ENCODE data around the gene ERN1. TPM values are rescaled to one million over a fixed set of nuclear protein-coding genes. Genes with fewer than 3 reads are reported as not detected.

Gene ERN1
- total RNA-seq, 4 donors from 2014 or later, result 14.6 to 54.4 (median 30.4) TPM

DNA sequence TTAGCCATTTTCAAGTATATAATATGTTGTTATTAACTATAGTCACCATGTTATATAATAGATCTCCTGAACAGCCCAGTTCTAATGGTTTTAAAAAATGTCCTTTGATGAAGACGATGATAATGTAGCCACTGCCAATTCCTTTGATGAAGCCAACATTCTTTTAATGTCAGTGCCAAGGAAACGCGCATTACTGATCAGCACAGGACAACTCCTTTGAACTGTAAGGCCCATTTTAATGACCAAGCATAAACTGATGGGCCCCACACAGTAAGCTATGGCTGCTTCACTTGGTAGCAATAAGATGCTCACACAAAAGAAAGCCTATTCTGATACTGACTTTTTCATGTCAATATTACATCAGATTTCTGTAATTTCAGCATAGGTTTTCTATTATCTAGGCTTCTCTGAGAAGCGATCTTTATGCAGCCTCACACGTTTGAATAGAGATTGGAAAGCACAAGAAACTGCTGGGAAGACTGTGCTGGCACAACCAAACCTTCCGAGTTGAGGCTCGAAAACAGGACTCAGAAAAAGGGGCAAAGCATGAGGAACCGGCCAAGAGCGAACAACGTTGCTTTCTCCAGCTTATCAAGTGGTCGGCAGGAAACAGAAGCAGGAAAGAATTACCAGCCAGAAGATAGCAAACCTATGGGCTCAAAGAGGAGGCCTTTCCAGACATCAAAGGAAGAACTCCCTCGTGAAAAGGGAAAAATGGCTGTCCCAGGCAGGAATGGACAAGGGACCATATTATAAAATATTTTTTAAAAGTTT, 19.4 kb downstream of the ERN1 start:
- no peak for DNase-seq (ENCODE audit: low spot score)
- TF ChIP-seq, protein P1, sequence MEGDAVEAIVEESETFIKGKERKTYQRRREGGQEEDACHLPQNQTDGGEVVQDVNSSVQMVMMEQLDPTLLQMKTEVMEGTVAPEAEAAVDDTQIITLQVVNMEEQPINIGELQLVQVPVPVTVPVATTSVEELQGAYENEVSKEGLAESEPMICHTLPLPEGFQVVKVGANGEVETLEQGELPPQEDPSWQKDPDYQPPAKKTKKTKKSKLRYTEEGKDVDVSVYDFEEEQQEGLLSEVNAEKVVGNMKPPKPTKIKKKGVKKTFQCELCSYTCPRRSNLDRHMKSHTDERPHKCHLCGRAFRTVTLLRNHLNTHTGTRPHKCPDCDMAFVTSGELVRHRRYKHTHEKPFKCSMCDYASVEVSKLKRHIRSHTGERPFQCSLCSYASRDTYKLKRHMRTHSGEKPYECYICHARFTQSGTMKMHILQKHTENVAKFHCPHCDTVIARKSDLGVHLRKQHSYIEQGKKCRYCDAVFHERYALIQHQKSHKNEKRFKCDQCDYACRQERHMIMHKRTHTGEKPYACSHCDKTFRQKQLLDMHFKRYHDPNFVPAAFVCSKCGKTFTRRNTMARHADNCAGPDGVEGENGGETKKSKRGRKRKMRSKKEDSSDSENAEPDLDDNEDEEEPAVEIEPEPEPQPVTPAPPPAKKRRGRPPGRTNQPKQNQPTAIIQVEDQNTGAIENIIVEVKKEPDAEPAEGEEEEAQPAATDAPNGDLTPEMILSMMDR (IDR thresholded peaks at IDR 0.05), result no peak
- ATAC-seq (ENCODE audit: low FRiP score), result no peak

DNA sequence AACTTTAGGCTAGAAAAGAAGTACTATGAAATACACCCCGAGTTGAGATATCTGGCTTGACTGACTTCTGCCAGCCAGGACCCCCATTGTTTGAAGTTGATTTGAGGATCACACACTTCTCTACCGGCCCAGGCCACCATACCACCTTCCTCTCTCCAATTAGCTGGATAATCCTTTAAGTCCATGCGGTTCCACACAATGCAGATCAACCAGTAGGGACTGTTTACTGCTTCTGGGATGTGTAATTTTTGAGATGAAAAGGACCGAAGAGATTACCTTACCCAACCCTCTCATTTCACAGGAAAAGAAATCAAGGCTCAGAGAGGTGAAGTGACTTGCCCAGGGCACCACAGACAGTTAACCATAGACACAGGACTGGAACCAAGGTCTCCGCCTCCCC, 20.5 kb downstream of the ERN1 start:
- no peak for ATAC-seq (ENCODE audit: low FRiP score)
- DNase-seq (ENCODE audit: low spot score), result no peak
- TF ChIP-seq, protein P1 (IDR thresholded peaks at IDR 0.05), result no peak

DNA sequence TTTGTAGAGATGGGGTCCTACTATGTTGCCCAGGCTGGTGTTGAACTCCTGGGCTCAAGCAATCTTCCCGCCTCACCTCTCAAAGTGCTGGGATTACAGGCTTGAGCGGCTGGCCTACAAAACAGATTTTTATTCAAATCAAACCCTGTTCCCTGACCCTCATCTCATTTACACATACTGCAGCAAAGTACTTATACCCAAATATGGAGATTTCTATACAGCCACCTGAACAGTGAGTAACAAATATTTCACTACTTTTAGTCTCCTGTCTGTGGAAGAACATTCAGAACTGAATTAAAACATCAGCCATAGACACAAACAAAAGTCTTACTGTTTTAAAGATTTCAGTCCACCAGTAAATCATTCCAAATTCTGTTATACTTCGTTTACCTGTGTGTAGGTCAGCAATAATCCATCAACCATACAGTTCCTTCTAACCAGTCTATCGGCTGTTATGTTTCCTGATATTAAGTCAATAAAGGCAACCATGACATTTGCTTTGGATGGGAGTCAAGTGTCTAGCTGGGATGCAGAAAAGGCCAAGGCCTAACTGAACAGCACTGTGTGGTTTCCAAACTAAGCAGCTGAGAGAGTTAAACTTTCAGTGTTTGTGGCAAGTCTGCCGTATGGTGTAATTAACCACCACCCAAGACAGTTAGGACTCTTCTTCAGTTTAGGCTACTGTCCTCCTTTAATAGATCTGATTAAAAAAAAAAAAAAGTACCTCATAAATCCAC, 22.3 kb downstream of the ERN1 start:
- DNase-seq (ENCODE audit: low spot score), result no peak
- TF ChIP-seq, protein P1 (IDR thresholded peaks at IDR 0.05), result no peak
- no peak for ATAC-seq (ENCODE audit: low FRiP score)

DNA sequence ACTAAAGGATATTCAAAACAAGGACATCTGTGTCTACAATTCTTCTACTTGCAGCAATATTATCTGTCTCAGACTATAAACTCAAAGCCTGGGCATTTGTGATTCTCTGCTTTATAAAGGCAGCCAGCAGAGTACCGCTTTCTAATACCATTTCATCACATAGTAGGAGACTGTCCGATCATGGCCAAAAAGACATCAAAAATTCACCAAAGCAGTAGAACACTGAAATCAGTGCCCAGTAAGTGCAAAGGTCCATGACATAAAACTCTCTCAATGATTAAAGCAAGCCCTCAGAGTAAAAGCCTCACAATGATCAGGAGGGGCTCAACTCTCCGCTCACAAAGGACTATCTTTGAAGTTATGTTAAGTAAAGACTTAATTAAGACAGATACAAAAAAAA, 23.0 kb downstream of the ERN1 start:
- ATAC-seq (ENCODE audit: low FRiP score), result no peak
- DNase-seq (ENCODE audit: low spot score), result no peak
- TF ChIP-seq, protein P1 (IDR thresholded peaks at IDR 0.05), result no peak

DNA sequence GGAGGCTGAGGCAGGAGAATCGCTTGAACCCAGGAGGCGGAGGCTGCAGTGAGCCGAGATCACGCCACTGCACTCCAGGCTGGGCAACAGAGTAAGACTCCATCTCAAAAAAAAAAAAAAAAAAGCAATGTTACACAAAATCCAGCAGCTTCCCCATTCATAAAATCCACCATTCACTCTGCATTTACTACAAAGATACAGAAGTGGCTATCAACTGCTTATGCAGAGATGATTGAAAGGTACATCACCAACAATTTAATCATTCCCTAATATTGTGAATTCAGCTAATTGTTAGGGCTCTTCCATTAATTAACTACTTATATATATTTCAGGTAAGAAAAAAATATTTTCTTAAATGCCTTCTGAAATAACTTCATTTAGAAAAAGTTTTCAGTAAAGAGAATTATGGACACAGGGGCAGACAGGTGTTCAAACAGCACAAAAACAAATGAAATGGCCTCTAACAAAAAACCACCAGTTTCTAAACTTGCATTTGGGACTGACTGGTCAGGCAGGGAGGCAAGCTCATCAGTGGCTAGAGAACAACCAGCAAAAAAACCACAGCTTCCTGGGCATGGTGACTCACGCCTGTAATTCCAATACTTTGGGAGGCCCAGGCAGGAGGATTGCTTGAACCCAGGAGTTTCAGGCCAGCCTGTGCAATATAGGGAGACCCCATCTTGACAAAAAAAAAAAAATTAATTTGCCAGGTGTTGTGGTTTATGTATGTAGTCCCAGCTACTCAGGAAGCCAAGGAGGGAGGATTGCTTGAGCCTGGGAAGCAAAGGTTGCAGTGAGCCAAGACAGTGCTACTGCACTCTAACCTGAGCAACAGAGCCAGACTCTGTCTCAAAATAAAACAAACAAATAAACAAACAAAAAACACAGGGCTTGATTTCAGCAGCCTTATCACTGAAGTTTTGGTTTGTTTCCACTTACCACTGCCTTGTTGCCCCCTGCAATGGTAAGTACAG, 26.3 kb downstream of the ERN1 start:
- TF ChIP-seq, protein P1 (IDR thresholded peaks at IDR 0.05), result no peak
- ATAC-seq (ENCODE audit: low FRiP score) (no peak), DNase-seq (ENCODE audit: low spot score) (no peak)

DNA sequence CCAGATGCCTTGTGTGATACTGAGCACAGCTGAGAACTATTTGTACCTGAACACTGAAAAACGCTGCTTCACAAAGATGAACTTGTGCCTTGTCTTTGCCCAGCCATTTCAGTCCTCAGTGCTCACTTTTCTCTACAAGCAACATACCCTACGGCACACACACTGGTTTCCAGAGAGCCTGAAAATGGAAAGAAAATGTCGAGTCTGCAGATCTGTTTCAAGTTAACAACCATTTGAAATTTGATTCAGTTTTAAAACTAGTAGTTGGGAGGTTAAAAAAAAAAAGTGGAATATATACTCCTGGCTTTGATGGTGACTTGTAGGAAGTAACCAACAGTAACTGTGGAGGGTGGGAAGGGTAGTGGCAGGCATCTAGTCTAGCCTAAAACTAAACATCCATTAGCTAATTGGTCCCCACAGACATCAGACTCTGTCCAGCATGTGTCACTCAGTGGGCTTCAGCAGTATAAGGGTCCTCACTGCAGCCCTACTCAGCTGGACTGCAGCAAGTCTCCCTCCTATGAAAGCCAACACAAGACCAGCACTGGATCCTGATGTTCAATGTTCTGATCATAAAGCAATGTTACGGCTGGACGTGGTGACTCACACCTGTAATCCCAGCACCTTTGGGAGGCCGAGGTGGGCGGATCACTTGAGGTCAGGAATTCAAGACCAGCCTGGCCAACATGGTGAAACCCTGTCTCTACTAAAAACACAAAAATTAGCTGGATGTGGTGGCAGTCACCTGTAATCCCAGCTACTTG, 27.1 kb downstream of the ERN1 start:
- ATAC-seq (ENCODE audit: low FRiP score) (no peak), DNase-seq (ENCODE audit: low spot score) (no peak)
- TF ChIP-seq, protein P1 (IDR thresholded peaks at IDR 0.05), result no peak

Data from omental fat pad (tissue), 4 donors.